Measurements from ENCODE around the gene EIF4G3.

The EIF4G3 gene

DNA sequence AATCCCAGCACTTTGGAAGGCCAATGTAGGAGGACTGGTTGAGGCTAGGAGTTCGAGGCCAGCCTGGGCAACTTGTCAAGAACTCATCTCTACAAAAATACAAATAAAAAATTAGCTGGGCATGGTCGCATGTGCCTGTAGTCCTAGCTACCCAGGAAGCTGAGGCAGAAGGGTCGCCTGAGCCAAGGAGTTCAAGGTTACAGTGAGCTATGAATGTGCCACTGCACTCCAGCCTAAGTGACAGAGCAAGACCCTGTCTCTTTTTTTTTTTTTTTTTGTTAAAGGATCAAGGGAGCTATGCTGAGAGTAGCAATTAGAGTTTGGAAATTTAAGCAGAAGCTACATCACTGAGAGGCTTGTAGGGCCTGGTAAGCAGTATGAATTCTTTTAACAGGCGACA, 70.9 kb downstream of the EIF4G3 start:
- TF ChIP-seq, protein P1, sequence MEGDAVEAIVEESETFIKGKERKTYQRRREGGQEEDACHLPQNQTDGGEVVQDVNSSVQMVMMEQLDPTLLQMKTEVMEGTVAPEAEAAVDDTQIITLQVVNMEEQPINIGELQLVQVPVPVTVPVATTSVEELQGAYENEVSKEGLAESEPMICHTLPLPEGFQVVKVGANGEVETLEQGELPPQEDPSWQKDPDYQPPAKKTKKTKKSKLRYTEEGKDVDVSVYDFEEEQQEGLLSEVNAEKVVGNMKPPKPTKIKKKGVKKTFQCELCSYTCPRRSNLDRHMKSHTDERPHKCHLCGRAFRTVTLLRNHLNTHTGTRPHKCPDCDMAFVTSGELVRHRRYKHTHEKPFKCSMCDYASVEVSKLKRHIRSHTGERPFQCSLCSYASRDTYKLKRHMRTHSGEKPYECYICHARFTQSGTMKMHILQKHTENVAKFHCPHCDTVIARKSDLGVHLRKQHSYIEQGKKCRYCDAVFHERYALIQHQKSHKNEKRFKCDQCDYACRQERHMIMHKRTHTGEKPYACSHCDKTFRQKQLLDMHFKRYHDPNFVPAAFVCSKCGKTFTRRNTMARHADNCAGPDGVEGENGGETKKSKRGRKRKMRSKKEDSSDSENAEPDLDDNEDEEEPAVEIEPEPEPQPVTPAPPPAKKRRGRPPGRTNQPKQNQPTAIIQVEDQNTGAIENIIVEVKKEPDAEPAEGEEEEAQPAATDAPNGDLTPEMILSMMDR (conservative IDR thresholded peaks at IDR 0.05; ENCODE audit: low read depth), result no peak
- CTCF ChIA-PET, result no interaction called here
- POLR2A ChIA-PET (ENCODE audit: low non-redundant PET), result no interaction called here
- H3K27ac ChIP-seq, result no peak overlapping the region
- DNase-seq (ENCODE audit: low spot score), result no peak

DNA sequence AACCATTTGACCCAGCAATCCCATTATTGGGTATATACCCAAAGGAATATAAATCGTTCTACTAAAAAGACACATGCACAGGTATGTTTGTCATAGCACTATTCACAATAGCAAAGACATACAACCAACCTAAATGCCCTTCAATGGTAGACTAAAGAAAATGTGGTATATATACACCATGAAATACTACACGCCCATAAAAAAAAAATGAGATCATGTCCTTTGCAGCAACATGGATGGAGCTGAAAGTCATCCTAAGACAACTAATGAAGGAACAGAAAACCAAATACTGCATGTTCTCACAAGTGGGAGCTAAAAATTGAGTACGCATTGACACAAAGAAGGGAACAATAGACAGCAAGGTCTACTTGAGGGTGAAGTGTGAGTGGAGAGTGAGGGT, 72.0 kb downstream of the EIF4G3 start:
- TF ChIP-seq, protein P1 (conservative IDR thresholded peaks at IDR 0.05; ENCODE audit: low read depth), result no peak
- ChIA-PET CTCF (no interaction called here), POLR2A (ENCODE audit: low non-redundant PET) (no interaction called here)
- no peak for DNase-seq (ENCODE audit: low spot score)
- H3K27ac ChIP-seq, result no peak overlapping the region

DNA sequence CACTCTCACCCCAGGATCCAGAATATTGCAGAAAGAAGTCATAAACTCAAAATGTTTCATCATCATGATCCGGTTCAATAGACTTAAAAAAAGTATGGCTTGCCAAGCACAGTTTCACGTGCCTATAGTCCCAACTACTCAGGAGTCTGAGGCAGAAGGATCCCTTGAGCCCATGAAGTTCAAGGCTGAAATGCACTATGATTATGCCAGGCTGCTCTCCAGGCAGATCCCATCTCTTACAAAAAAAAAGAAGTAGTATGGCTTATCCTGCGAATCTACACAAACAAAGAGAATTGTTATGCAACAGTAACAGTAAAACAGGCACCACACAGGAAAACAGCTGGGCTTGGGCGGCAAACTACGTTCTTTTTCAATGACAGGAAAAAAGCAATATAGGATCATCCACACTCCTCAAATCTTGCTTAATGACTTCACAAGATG, 76.2 kb downstream of the EIF4G3 start:
- H3K27ac ChIP-seq, result no peak overlapping the region
- TF ChIP-seq, protein P1 (conservative IDR thresholded peaks at IDR 0.05; ENCODE audit: low read depth), result no peak
- DNase-seq (ENCODE audit: low spot score), result no peak
- POLR2A ChIA-PET (ENCODE audit: low non-redundant PET), result no interaction called here
- CTCF ChIA-PET, result interaction anchor here (0.6 kb wide), 1 partner anchor 169 kb away, joined by 3 read pairs; no protein-coding TSS in a partner anchor

DNA sequence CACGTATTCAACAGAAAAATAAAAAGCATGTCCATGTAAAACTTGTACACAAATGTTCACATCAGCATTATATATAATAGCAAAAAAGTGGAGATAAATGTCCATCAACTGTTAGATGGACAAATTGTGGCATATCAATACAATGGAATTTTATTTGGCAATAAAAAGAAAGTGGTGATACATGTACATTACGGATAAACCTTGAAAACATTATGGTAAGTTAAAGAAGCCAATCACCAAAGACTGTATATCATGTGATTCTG, 76.9 kb downstream of the EIF4G3 start:
- no peak overlapping the region for H3K27ac ChIP-seq
- ChIA-PET CTCF (no interaction called here), POLR2A (ENCODE audit: low non-redundant PET) (no interaction called here)
- TF ChIP-seq, protein P1 (conservative IDR thresholded peaks at IDR 0.05; ENCODE audit: low read depth), result no peak
- no peak for DNase-seq (ENCODE audit: low spot score)

DNA sequence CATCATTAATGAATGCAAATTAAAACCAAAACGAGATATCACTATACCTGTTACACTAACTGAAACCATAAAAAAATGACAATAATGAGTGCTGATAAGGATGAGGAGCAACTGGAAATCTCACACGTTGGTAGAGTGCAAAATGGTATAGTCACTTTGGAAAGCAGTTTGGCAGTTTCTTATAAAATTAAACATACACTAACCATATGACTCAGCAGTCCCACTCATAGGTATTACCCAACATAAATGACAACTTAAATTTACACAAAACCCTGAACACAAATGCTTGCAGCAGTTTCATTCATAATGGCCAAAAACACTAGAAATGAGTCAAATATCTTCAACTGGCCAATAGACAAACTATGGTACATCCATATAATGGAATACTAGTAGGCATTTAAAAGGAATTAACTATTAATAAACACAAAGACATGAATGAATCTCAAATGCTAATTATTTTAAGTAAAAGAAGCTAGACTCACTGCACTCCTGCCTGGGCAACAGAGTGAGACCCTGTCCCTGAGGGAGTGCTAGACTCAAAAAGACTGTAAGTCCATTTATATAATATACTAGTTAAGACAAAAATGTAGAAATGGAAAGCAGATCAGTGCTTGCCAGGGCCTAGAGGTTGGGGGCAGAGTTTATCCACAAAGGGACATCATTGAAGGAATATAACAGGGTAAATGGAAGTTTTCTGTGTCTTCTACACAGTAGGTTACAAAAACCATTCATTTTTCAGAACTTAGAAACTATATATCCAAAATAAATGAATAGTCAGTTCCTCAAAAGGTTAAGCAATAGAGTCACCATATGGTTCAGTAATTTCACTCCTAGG, 77.4 kb downstream of the EIF4G3 start:
- ChIA-PET CTCF (no interaction called here), POLR2A (ENCODE audit: low non-redundant PET) (no interaction called here)
- DNase-seq (ENCODE audit: low spot score), result peak; percentile 14
- no peak overlapping the region for H3K27ac ChIP-seq
- TF ChIP-seq, protein P1 (conservative IDR thresholded peaks at IDR 0.05; ENCODE audit: low read depth), result no peak

DNA sequence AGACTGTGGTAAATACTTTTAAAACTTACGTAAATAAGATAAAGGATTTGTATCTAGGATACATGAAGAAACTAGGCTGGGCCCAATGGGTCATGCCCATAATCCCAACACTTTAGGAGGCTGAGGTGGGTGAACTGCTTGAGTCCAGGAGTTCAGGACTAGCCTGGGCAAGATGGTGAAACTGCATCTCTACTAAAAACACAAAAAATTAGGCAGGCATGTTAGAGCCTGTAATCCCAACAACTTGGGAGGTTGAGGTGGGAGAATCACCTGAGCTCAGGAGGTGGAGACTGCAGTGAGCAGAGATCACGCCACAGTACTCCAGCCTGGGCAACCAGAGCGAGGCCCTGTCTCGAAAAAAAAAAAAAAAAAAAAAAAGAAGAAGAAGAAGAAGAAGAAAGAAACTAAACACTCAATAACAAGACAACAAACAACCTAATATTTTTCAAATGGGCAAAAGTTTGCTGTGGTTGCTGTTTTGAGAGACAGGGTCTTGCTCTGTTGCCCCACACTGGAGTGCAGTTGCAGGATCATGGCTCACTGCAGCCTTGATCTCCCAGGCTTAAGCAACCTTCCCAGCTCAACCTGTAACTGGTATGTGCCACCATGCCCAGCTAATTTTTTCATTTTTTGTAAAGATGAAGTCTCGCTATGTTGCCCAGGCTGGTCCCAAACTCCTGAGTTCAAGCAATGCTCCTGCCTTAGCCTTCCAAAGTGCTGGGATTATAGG, 78.3 kb downstream of the EIF4G3 start:
- ChIA-PET POLR2A (ENCODE audit: low non-redundant PET) (no interaction called here), CTCF (interaction anchor here (0.6 to 0.7 kb wide), 2 partner anchors 86 to 97 kb away, joined by 3 to 4 read pairs; no protein-coding TSS in a partner anchor)
- peak overlapping the region; percentile 30 for H3K27ac ChIP-seq
- no peak for DNase-seq (ENCODE audit: low spot score)
- TF ChIP-seq, protein P1 (conservative IDR thresholded peaks at IDR 0.05; ENCODE audit: low read depth), result no peak
